HG02798 (cell line): Measurements from ENCODE around the gene CHKA.

Experiments used
- ATAC-seq: cut with Tn5 transposase; IDR thresholded peaks from one replicate; pipeline ENCODE4 v1.9.1; 2021; ENCODE audit warnings: mild to moderate bottlenecking; ENCODE audit not compliant: unreplicated experiment, poor library complexity

CHKA gene

DNA sequence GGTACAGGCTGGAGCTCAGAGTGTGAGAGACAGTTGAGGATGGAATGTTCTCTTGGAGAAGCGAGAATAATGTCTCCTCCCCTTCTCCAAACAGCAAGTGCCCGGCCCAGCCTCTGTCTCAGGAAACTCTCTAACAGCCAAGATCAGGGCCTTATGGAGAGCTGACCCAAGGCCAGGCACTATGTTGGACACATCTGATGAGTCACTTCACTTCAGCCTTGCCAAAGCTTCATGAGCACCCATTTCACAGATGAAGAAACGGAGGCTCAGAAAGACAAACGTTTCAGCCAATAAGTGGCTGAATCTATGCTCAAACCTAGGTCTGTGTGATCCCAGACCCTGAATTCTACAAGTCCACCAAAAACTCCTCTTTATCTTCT is 22.1 kb upstream of the CHKA start:
- ATAC-seq = no peak

GRCh38 chr11:68142441-68143309 is 21.5 kb upstream of the CHKA start:
- ATAC-seq = no peak

DNA sequence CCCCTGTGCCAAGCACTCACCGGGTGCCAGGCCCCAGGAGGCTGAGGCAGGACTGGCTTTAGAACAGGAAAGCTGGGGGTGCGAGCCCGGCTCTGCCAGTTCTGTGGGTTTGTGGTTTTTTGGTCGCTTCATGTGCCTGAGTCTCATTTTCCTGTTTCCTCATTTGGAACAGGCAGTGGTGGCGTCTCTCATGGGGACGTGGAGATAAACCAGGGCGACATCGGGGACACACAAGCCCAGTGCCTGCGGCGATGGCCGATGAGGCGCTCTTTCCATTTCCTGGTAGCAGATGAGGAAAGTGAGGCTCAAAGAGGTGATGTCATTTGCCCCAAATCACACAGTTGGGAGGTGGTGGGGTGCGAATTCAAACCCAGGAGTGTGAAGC is 20.8 kb upstream of the CHKA start:
- ATAC-seq = no peak

DNA sequence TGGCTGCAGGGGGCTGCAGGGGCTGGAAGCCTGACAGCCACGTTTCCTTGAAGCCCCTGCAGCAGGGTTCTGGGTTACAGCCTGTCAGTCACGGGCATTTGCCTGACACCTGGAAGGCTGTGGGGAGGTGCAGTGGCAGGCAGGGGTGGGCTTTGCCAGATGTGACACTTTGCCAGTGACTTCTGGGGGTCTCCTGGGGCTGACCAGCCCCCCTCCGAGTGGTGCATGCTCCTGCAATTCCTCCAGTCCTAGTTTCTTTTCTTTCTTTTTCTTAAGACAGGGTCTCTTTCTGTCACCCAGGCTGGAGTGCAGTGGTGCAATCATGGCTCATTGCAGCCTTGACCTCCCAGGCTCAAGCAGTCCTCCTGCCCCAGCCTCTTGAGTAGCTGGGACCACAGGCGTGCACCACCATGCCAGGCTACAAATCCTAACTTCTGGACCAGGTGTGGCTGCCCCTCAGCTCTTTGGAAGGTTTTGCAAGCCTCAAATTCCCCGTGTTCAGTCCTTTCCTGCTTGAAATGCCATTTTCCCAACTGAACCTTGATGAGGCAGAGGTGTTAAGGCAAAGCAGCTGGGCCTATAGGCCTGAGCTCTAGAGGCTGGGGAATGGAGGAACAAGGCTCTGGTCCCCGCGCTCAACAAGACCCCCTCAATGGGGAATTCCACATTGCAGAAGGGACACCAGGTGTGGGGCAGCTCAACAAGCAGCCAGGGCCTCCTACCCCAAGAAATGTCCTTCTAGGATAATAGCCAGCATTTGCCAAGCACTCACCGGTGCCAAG is 20.2 kb upstream of the CHKA start:
- ATAC-seq = no peak

DNA sequence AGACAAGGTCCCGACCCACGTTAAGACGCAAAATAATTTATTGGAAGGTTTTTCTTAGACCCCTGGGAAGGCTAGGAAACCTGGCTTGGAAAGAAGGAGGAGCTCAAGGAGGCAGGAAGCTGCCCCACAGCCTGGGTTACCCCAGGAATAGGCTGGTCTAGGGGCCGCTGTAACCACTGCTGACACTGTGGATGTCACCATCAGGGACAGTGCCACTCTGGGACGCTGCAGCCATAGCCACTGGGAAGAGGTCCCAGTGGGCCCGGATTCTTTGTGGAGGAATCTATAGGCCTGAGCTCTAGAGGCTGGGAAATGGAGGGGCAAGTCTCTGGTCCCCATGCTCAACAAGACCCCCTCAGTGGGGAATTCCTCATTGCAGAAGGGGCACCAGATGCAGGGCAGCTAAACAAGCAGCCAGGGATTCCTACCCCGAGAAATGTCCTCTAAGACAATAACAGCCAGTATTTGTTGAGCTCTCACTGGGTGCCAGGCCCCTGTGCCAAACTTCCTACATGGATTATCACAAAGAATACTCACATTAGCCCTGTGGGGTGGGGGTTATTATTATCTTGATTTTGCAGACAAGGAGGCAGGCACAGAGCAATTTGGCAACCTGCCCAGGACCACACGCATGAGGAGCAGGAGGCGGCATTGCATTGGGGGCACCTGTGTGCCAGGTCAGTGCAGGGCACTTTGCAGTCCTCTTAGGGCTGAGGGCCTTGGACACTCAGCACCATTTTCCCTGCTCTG is 19.5 kb upstream of the CHKA start:
- no peak for ATAC-seq

DNA sequence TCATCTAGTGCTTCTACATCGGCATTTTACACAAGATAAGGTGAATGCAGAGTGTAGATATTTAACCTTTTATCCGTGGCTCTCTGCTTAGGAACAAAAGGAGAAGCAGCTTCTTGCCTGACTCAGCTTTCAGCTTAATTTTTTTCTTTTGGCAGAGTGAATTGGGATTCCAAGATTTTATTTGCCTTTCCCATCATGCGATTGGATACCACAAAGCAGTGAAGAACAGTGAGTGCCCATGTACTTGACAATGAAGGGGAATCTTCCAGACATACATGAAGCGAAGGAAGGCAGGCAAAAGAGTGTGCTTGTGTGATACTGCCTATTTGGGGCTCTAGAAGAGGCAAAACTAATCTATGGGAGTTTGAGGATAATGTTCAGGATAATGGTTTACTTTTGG is 17.0 kb upstream of the CHKA start:
- no peak for ATAC-seq

- no peak for ATAC-seq
These were observed 16.6 kb upstream of the CHKA start for GRCh38 chr11:68137833-68138232.

GRCh38 chr11:68136866-68137265 is 15.7 kb upstream of the CHKA start:
- no peak for ATAC-seq

- ATAC-seq = no peak
These were observed 14.0 kb upstream of the CHKA start for GRCh38 chr11:68135161-68135560.

DNA sequence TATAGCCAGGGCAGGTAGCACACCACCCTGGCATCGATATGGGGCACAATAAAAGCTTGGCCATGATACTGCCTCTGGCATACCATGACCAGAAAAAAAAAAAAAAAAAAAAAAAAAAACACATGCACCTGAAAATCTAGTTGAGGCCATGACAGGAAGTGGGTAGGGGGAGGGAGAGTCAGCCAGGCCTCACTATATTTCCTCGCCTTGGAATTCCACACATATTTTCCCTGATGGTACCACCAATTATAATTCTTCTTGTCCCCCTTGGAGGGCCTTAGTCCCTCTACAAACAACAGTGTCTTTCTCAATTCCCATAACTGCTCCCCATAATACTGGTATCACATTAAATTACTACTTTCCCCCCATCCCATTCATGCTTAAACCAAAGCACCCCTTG is 12.6 kb upstream of the CHKA start:
- ATAC-seq = no peak

GRCh38 chr11:68130121-68130520 is 8.9 kb upstream of the CHKA start:
- no peak for ATAC-seq

DNA sequence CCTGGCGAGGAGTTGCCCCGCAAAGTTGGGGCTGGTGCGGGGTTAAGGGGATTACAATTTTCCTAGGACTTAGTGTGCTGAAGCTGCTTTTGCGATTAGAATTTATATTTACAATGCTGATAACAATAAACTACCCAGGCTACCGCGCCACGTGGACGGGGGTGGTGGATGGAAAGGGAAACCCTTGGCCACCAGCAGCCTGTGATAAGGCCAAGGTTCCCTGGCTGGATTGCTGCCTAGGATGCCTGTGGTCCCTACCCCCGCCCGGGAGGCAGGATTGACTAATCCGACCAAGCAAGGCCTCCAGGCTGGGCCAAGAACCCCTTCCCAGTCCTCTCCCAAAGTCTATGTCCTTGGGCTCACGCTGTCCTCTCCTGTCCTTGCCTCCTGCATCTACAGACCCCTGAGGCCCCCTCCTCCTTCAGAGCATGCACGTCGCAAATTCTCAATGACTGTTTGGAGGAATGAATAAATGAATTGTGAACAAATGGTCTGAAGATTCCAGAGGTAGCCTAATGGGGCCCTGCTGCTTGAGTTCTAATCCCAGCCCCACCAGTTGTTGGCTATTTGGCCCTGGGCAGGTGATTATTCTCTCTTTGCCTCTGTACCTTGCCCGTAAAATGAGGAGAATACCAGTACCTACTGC is 7.6 kb upstream of the CHKA start:
- no peak for ATAC-seq

- no peak for ATAC-seq
These were observed 6.8 kb upstream of the CHKA start for GRCh38 chr11:68127714-68128681.

- no peak for ATAC-seq
These were observed 4.0 kb upstream of the CHKA start for GRCh38 chr11:68125164-68125563.

DNA sequence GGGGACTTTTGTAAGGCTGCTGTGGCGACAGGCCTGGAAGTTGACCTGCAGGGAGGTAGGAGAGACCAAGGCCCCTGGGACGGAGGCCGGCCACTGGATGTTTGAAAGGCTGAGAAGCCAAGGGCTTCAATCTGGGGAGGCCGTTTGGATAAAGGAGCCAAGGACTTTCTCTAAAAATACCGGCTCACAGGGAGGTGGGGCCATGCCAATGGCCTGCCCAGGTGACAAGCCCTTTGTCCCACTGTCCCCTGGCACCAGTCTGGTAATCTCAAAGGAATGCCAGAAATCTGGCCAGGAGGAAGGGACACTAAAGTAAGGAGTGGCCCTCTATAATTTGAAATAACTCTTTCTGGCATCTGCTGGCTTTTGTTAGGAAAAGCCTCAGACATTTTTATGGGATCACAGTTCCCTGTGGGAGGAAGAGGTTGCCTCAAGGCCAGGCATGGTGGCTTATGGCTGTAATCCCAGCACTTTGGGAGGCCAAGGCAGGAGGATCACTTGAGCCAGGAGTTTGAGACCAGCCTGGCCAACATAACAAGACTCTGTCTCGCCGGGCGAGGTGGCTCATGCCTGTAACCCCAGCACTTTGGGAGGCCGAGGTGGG is 1.9 kb upstream of the CHKA start:
- no peak for ATAC-seq

- peak; percentile 21 for ATAC-seq
These were observed 718 bp downstream of the CHKA start for GRCh38 chr11:68120273-68121066.

DNA sequence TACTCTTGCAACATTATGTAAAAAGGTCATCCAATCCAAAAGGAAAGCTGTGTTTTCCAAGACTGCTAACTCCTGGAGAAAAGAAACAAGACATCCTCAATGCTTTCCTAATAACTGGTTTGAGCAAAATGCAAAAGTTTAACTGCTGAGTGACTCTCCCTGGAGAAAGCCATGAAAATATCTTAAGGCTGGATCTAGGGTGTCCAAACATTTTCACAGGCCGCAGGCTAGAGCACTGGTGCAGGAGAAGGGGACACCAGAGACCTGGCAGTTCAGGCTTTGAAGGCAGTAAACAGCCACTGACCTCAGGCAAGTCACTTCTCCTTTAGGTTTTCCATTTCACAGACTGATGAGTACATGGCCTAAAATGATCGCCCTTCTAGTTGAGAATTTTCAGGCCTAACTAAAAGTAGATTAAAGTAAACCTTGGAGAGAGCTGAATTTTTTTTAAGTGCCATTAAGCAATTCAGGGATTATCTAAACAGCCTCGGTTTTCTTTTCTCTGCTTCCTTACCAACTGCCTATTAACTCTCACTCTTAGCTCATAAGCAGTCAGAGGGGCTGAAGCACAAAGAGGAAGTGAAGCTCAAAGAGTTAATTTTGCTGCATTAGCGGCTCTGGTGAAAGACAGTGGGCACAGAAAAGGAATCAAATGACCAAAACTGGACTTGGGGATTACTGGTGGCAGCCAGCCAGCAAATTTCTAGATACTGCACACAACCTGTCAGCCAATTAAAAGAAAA is 2.3 kb downstream of the CHKA start:
- ATAC-seq = no peak
